ENCODE results near the gene NEDD1.

Gene NEDD1

DNA sequence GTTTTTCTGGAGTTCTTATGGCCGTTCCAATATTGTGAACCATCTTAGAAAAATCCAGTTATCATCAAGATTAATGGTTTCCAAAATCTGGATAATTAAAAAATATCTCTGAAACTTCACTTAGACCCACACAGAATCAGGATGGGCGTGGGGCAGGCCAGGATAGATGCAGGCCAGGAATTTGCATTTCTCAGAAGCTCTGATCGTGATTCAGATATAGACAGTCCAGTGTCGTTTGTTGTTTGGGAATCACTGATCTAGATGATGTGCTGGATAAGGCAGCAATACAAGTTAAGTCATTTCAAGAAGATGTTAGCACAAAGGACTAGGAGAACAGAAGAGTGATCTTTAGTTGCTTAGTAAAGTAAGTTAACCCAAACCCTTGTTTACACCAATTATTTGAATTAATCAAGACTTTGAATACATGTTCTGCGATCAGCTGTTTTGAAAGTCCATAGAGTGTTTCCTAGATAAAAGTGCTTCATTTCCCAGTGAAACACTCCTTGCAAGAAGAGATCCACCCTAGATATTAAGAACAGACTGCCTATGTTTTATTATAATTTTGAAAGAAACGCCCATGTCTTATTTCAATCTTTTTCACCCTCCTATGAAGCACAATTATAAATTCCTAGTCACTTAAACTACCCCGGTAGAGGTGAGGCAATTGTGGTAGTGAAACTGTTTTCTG, 90.9 kb downstream of the NEDD1 start:
- no peak for TF ChIP-seq Cebpa-rat (IDR thresholded peaks at IDR 0.05)
- no peaks in the 10 kb centered on the region for H3K9me3 ChIP-seq
- H3K4me1 ChIP-seq = peaks cover 23% of the 10 kb centered on the region
- no peak overlapping the region for H3K9ac ChIP-seq
- no peak overlapping the region for H3K4me2 ChIP-seq
- H4K20me1 ChIP-seq = no peaks in the 10 kb centered on the region
- no peaks in the 10 kb centered on the region for H3K36me3 ChIP-seq
- H3K27ac ChIP-seq = no peak overlapping the region
- no peaks in the 10 kb centered on the region for H3K27me3 ChIP-seq
- H3K4me3 ChIP-seq = no peak overlapping the region

DNA sequence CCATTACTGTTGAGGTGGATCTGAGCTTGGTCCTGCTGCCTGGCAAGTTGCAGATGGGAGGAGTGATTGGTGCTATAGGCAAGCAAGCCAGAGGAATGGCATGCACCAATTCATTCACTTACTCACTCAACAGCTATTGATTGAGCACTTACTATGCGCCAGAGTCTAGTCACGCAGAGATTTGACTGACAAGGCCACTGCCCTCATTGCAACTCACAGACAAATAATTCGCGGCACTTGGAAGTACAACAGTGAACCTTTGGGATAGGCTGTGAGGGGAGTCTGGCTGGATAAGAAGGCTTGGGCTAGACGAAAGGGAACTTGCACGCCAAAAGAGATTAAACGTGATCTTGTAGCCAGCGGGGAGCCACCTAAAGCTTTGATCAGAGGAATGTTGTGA, 96.2 kb downstream of the NEDD1 start:
- no peak overlapping the region for H3K4me2 ChIP-seq
- no peak overlapping the region for H3K9ac ChIP-seq
- no peak for TF ChIP-seq Cebpa-rat (IDR thresholded peaks at IDR 0.05)
- no peaks in the 10 kb centered on the region for H4K20me1 ChIP-seq
- H3K27me3 ChIP-seq = no peaks in the 10 kb centered on the region
- no peaks in the 10 kb centered on the region for H3K9me3 ChIP-seq
- H3K36me3 ChIP-seq = no peaks in the 10 kb centered on the region
- no peaks in the 10 kb centered on the region for H3K4me1 ChIP-seq
- no peak overlapping the region for H3K4me3 ChIP-seq
- no peak overlapping the region for H3K27ac ChIP-seq

Data from BLaER1 (cell line).